Liver (tissue), 9 donors: ENCODE data around the gene S100A5. TPM values are rescaled to one million over a fixed set of nuclear protein-coding genes. Genes with fewer than 3 reads are reported as not detected.
"Not testable (repeated sequence)": the region's sequence is repeated elsewhere in the genome, so short reads cannot be mapped to it uniquely, and the experiment has no call there.

Source experiments
- DNase-seq: peaks from one replicate; pipeline ENCODE4 v3.0.0-alpha.2; 2017; ENCODE audit warnings: low spot score
- H3K27ac ChIP-seq, 2 donors: one replicate each; pipeline ENCODE4 v1.7.0; 2013; ENCODE audit warnings: inconsistent platforms in 2 of 2, low read length in 2 of 2, control low read depth in 1 of 2, low read depth in 1 of 2, mild to moderate bottlenecking in 1 of 2
- H3K27me3 ChIP-seq, 4 donors: one replicate each; pipeline versions ENCODE4 v1.6.1 to v1.7.0; 2013; ENCODE audit warnings: low read length in 3 of 4, inconsistent platforms in 1 of 4, mild to moderate bottlenecking in 1 of 4, moderate library complexity in 1 of 4; ENCODE audit not compliant: control insufficient read depth in 4 of 4, insufficient read depth in 4 of 4
- H3K36me3 ChIP-seq, 4 donors: one replicate each; pipeline versions ENCODE4 v1.6.1 to v1.7.0; 2013; ENCODE audit warnings: low read length in 3 of 4, mild to moderate bottlenecking in 3 of 4, low read depth in 1 of 4, moderate library complexity in 1 of 4; ENCODE audit not compliant: control insufficient read depth in 4 of 4, insufficient read depth in 3 of 4
- H3K4me1 ChIP-seq, 4 donors: one replicate each; pipeline versions ENCODE4 v1.6.1 to v1.7.0; 2013; ENCODE audit warnings: low read length in 3 of 4, mild to moderate bottlenecking in 3 of 4, moderate library complexity in 1 of 4; ENCODE audit not compliant: control insufficient read depth in 4 of 4, insufficient read depth in 4 of 4
- H3K4me3 ChIP-seq, 3 donors: one replicate each; pipeline versions ENCODE4 v1.6.1 to v1.7.0; 2013; ENCODE audit warnings: low read length in 3 of 3, control low read depth in 1 of 3, low read depth in 1 of 3, mild to moderate bottlenecking in 1 of 3
- H3K9ac ChIP-seq, 2 donors: one replicate each; pipeline ENCODE4 v1.7.0; 2013; ENCODE audit warnings: low read length in 2 of 2, mild to moderate bottlenecking in 2 of 2, moderate library complexity in 2 of 2, control low read depth in 1 of 2, low read depth in 1 of 2
- H3K9me3 ChIP-seq, 4 donors: one replicate each; pipeline versions ENCODE4 v1.6.1 to v1.7.0; 2013; ENCODE audit warnings: low read length in 3 of 4; ENCODE audit not compliant: control insufficient read depth in 4 of 4
- ATF3 ChIP-seq: IDR thresholded peaks from 2 replicates; pipeline ENCODE4 v1.6.1; 2016; ENCODE audit warnings: antibody characterized with exemption
- CTCF ChIP-seq: fragments of 150-350 bp; IDR thresholded peaks from 2 replicates; pipeline ENCODE4 v1.5.1; 2017; ENCODE audit warnings: improper control_type of control experiment, low read depth, low read length; ENCODE audit not compliant: missing input control
- EGR1 ChIP-seq, 2 donors: IDR thresholded peaks; 2 replicates each; pipeline ENCODE4 v1.6.1; 2016 to 2018; ENCODE audit warnings: antibody characterized with exemption in 2 of 2, low read depth in 2 of 2
- FOXA1 ChIP-seq: IDR thresholded peaks from 2 replicates; pipeline ENCODE4 v1.6.1; 2016; ENCODE audit warnings: antibody characterized with exemption
- GABPA ChIP-seq, 2 donors: IDR thresholded peaks in 1 of 2; conservative IDR thresholded peaks in 1 of 2; 2 replicates each; pipeline ENCODE4 v1.6.1; 2016; ENCODE audit warnings: antibody characterized with exemption in 2 of 2, mild to moderate bottlenecking in 1 of 2, moderate library complexity in 1 of 2
- HNF4G ChIP-seq: IDR thresholded peaks from 2 replicates; pipeline ENCODE4 v1.6.1; 2016; ENCODE audit warnings: antibody characterized with exemption
- JUND ChIP-seq, 2 donors: IDR thresholded peaks; 2 replicates each; pipeline ENCODE4 v1.6.1; 2016; ENCODE audit warnings: antibody characterized with exemption in 2 of 2
- MAX ChIP-seq: IDR thresholded peaks from 2 replicates; pipeline ENCODE4 v1.6.1; 2016; ENCODE audit warnings: antibody characterized with exemption
- NR2F2 ChIP-seq: IDR thresholded peaks from 2 replicates; pipeline ENCODE4 v1.6.1; 2016; ENCODE audit warnings: antibody characterized with exemption
- RAD21 ChIP-seq, 2 donors: IDR thresholded peaks; 2 replicates each; pipeline ENCODE4 v1.6.1; 2016; ENCODE audit warnings: antibody characterized with exemption in 2 of 2, mild to moderate bottlenecking in 2 of 2
- REST ChIP-seq: IDR thresholded peaks from 2 replicates; pipeline ENCODE4 v1.6.1; 2016; ENCODE audit warnings: antibody characterized with exemption, mild to moderate bottlenecking
- RXRA ChIP-seq, 2 donors: IDR thresholded peaks; 2 replicates each; pipeline ENCODE4 v1.6.1; 2017 to 2018; ENCODE audit warnings: antibody characterized with exemption in 2 of 2, mild to moderate bottlenecking in 1 of 2
- SP1 ChIP-seq: IDR thresholded peaks from 2 replicates; pipeline ENCODE4 v1.6.1; 2018; ENCODE audit warnings: antibody characterized with exemption, mild to moderate bottlenecking
- TAF1 ChIP-seq: conservative IDR thresholded peaks from 2 replicates; pipeline ENCODE4 v1.6.1; 2016; ENCODE audit warnings: antibody characterized with exemption, mild to moderate bottlenecking
- YY1 ChIP-seq: IDR thresholded peaks from 2 replicates; pipeline ENCODE4 v1.6.1; 2016; ENCODE audit warnings: antibody characterized with exemption, mild to moderate bottlenecking
- ZBTB33 ChIP-seq: IDR thresholded peaks from 2 replicates; pipeline ENCODE4 v1.6.1; 2016; ENCODE audit warnings: antibody characterized with exemption
- WGBS: extraction: QIAGEN DNeasy Blood & Tissue Kit; methylation state at CpG from one replicate; pipeline ENCODE4 v1.1.7; 2013; 5-methylcytosine and 5-hydroxymethylcytosine counted together
- polyA plus RNA-seq, 2 donors: library from polyadenylated mRNA; stranded (reverse) in 1 of 2; unstranded in 1 of 2; fragments of 200-250 nt in 1 of 2; fragments of >200 nt in 1 of 2; fragmentation: Nextera tagmentation in 1 of 2; extraction: Ambion mirVana in 1 of 2; gene quantifications; one replicate each; pipeline versions ENCODE4 v1.2.1 to v1.2.3, GENCODE V29; 2013 to 2015
- total RNA-seq, 2 donors: library from RNA; depleted of rRNA; stranded (reverse); fragments of >200 nt; gene quantifications; one replicate each; pipeline ENCODE4 v1.2.3, GENCODE V29; 2014
- donor health status: healthy.
- donor health status: healthy.
- donor health status: healthy.
- donor health status: healthy.
- donor health status: healthy.

S100A5 gene
- total and polyA plus RNA-seq, 4 donors, result not detected

- not testable (repeated sequence) for H3K27ac ChIP-seq, H3K9me3 ChIP-seq, DNase-seq, H3K4me3 ChIP-seq, H3K4me1 ChIP-seq, H3K36me3 ChIP-seq, H3K9ac ChIP-seq, H3K27me3 ChIP-seq
- WGBS, result 97% methylated on average over 32 of the region's 34 CpGs
Measured at GRCh38 chr1:153582836-153583235, 42.1 kb upstream of the S100A5 start.

GRCh38 chr1:153578936-153579335, 38.2 kb upstream of the S100A5 start:
- DNase-seq, result no peak
- H3K9ac ChIP-seq, result no peak overlapping the region
- H3K27me3 ChIP-seq, result no peaks in the 10 kb centered on the region
- WGBS, result 71% methylated on average over 3 of the region's 3 CpGs
- H3K4me1 ChIP-seq, result no peaks in the 10 kb centered on the region
- no peak overlapping the region for H3K4me3 ChIP-seq
- no peaks in the 10 kb centered on the region for H3K9me3 ChIP-seq
- no peak for TF ChIP-seq YY1
- TF ChIP-seq HNF4G, result no peak
- no peak for TF ChIP-seq GABPA (IDR thresholded peaks at IDR 0.05 in 1 of 2, conservative IDR thresholded peaks at IDR 0.05 in 1 of 2)
- TF ChIP-seq FOXA1, result no peak
- TF ChIP-seq RAD21 (IDR thresholded peaks at IDR 0.05), result no peak
- TF ChIP-seq ZBTB33, result no peak
- TF ChIP-seq EGR1 (IDR thresholded peaks at IDR 0.05; ENCODE audit: low read depth in 2 of 2), result no peak
- TF ChIP-seq JUND (IDR thresholded peaks at IDR 0.05), result no peak
- TF ChIP-seq RXRA (IDR thresholded peaks at IDR 0.05), result no peak
- TF ChIP-seq SP1, result no peak
- no peak for TF ChIP-seq REST
- TF ChIP-seq CTCF, result no peak
- no peak for TF ChIP-seq ATF3
- TF ChIP-seq TAF1, result no peak
- TF ChIP-seq MAX, result no peak
- TF ChIP-seq NR2F2, result no peak
- no peaks in the 10 kb centered on the region for H3K36me3 ChIP-seq
- no peak overlapping the region for H3K27ac ChIP-seq
